H1 (cell line): ENCODE measurements around the gene CCDC12. TPM values are rescaled to one million over a fixed set of nuclear protein-coding genes. Genes with fewer than 3 reads are reported as not detected.

ENCODE experiments used
- CTCF ChIA-PET: fragments of 300-600 bp; sonication (Branson Sonifier 250); formaldehyde crosslinking; loops from one replicate; lab custom pipeline; 2021; ENCODE audit not compliant: partially characterized antibody; lab: Charles Lee
- POLR2A ChIA-PET: fragments of 300-600 bp; sonication (Branson Sonifier 250); formaldehyde crosslinking; loops from one replicate; lab custom pipeline; 2021; ENCODE audit warnings: inconsistent platforms; ENCODE audit not compliant: partially characterized antibody; lab: Charles Lee
- DNase-seq, 2 experiments: peaks; one replicate each; pipeline versions ENCODE4 v3.0.0 to v3.0.0-alpha.2; 2010 to 2022; ENCODE audit warnings: low spot score in 2 of 2, low read depth in 1 of 2, mixed read lengths in 1 of 2
- FAIRE-seq: peaks from 2 replicates; lab custom pipeline; 2011; peaks lifted over from hg19 to GRCh38; lab: Jason Lieb, UNC
- H2AFZ ChIP-seq: 2 replicates; pipeline ENCODE4 v1.8.1; 2012; ENCODE audit warnings: low read length, inconsistent platforms
- H2AK5ac ChIP-seq: 2 replicates; pipeline ENCODE4 v1.6.1; 2013; ENCODE audit warnings: low read depth, low read length
- H2BK120ac ChIP-seq: replicated peaks from 2 replicates; pipeline ENCODE3; 2013; ENCODE audit warnings: low read depth, low read length, inconsistent platforms
- H2BK12ac ChIP-seq: 2 replicates; pipeline ENCODE4 v1.6.1; 2013; ENCODE audit warnings: low read depth, low read length
- H2BK15ac ChIP-seq: 2 replicates; pipeline ENCODE4 v1.6.1; 2013; ENCODE audit warnings: low read length
- H2BK20ac ChIP-seq: 2 replicates; pipeline ENCODE4 v1.6.1; 2013; ENCODE audit warnings: low read length
- H2BK5ac ChIP-seq: 2 replicates; pipeline ENCODE4 v1.6.1; 2013; ENCODE audit warnings: low read depth, low read length
- H3K14ac ChIP-seq: 2 replicates; pipeline ENCODE4 v1.6.1; 2013; ENCODE audit warnings: inconsistent platforms; ENCODE audit not compliant: insufficient read length
- H3K18ac ChIP-seq: 2 replicates; pipeline ENCODE4 v1.6.1; 2013; ENCODE audit warnings: low read length; ENCODE audit errors: extremely low read depth
- H3K23ac ChIP-seq: 2 replicates; pipeline ENCODE4 v1.6.1; 2013; ENCODE audit warnings: inconsistent platforms; ENCODE audit not compliant: insufficient read length
- H3K23me2 ChIP-seq: 2 replicates; pipeline ENCODE4 v1.6.1; 2013; ENCODE audit warnings: low read depth, low read length
- H3K27ac ChIP-seq: 2 replicates; pipeline ENCODE4 v1.6.1; 2011; ENCODE audit warnings: low read depth, low read length, inconsistent platforms
- H3K27me3 ChIP-seq, 4 experiments: replicated peaks in 1 of 4; 1 replicate in 1 of 4; 2 replicates in 3 of 4; pipeline versions ENCODE4 v1.6.1 to v1.8.1; 2011 to 2013; ENCODE audit warnings: low read length in 3 of 4, mild to moderate bottlenecking in 3 of 4, inconsistent platforms in 2 of 4, mixed read lengths in 2 of 4, moderate library complexity in 1 of 4; ENCODE audit not compliant: control insufficient read depth in 3 of 4, insufficient read depth in 3 of 4; ENCODE audit errors: extremely low read depth in 1 of 4
- H3K36me3 ChIP-seq, 4 experiments: 2 replicates each; pipeline versions ENCODE4 v1.6.1 to v1.8.1; 2011 to 2013; ENCODE audit warnings: mild to moderate bottlenecking in 4 of 4, low read length in 3 of 4, moderate library complexity in 2 of 4, control low read depth in 1 of 4, inconsistent platforms in 1 of 4; ENCODE audit not compliant: insufficient read depth in 4 of 4, control insufficient read depth in 2 of 4
- H3K4ac ChIP-seq: replicated peaks from 2 replicates; pipeline ENCODE3; 2013; ENCODE audit warnings: low read length, low read depth, mixed read lengths, inconsistent platforms; ENCODE audit not compliant: insufficient read length
- H3K4me1 ChIP-seq, 4 experiments: replicated peaks in 1 of 4; 1 replicate in 1 of 4; 2 replicates in 3 of 4; pipeline versions ENCODE4 v1.6.1 to v1.8.1; 2011 to 2013; ENCODE audit warnings: low read length in 3 of 4, inconsistent platforms in 2 of 4, mixed read lengths in 1 of 4; ENCODE audit not compliant: insufficient read depth in 4 of 4, control insufficient read depth in 3 of 4
- H3K4me2 ChIP-seq, 2 experiments: 2 replicates each; pipeline versions ENCODE4 v1.6.1 to v1.8.1; 2011 to 2013; ENCODE audit warnings: low read depth in 2 of 2, low read length in 2 of 2, control low read depth in 1 of 2, inconsistent platforms in 1 of 2, mild to moderate bottlenecking in 1 of 2; ENCODE audit not compliant: insufficient read depth in 1 of 2
- H3K4me3 ChIP-seq, 4 experiments: fragments of 200-600, 300-600 bp in 1 of 4; sonication (generic), shearing (Covaris generic), sonication (Bioruptor Twin) in 1 of 4; 2 replicates each; pipeline versions ENCODE4 v1.5.1 to v1.8.1; 2011 to 2016; ENCODE audit warnings: low read length in 4 of 4, low read depth in 3 of 4, control low read depth in 2 of 4, inconsistent platforms in 2 of 4, mild to moderate bottlenecking in 2 of 4, mixed read lengths in 1 of 4, moderate library complexity in 1 of 4; ENCODE audit not compliant: insufficient read depth in 2 of 4; ENCODE audit errors: extremely low read depth in 1 of 4
- H3K56ac ChIP-seq: replicated peaks from 2 replicates; pipeline ENCODE3; 2013; ENCODE audit warnings: low read depth, mild to moderate bottlenecking, mixed read lengths, low read length, inconsistent platforms; ENCODE audit not compliant: insufficient read length
- H3K79me1 ChIP-seq: 2 replicates; pipeline ENCODE4 v1.6.1; 2013; ENCODE audit warnings: low read depth, low read length, control low read depth
- H3K79me2 ChIP-seq, 2 experiments: 2 replicates each; pipeline versions ENCODE4 v1.6.1 to v1.8.1; 2012 to 2013; ENCODE audit warnings: low read length in 2 of 2, mild to moderate bottlenecking in 2 of 2, inconsistent platforms in 1 of 2; ENCODE audit not compliant: insufficient read depth in 2 of 2, control insufficient read depth in 1 of 2
- H3K9ac ChIP-seq, 4 experiments: replicated peaks in 1 of 4; 1 replicate in 1 of 4; 2 replicates in 3 of 4; pipeline versions ENCODE4 v1.6.1 to v1.8.1; 2011 to 2013; ENCODE audit warnings: low read depth in 3 of 4, low read length in 3 of 4, control low read depth in 2 of 4, mild to moderate bottlenecking in 2 of 4, moderate library complexity in 2 of 4, inconsistent platforms in 1 of 4; ENCODE audit errors: extremely low read depth in 1 of 4
- H3K9me3 ChIP-seq, 2 experiments: 2 replicates each; pipeline versions ENCODE4 v1.6.1 to v1.8.1; 2012 to 2013; ENCODE audit warnings: mild to moderate bottlenecking in 2 of 2, moderate library complexity in 2 of 2, control low read depth in 1 of 2, inconsistent platforms in 1 of 2, low read depth in 1 of 2, low read length in 1 of 2, mixed read lengths in 1 of 2; ENCODE audit not compliant: insufficient read depth in 2 of 2
- H4K20me1 ChIP-seq, 2 experiments: replicated peaks in 1 of 2; 2 replicates each; pipeline versions ENCODE3 to v1.8.1; 2011 to 2013; ENCODE audit warnings: inconsistent platforms in 2 of 2, low read length in 2 of 2, mild to moderate bottlenecking in 1 of 2; ENCODE audit not compliant: insufficient read depth in 2 of 2, control insufficient read depth in 1 of 2
- H4K5ac ChIP-seq: 2 replicates; pipeline ENCODE4 v1.6.1; 2013; ENCODE audit warnings: low read length, low read depth, mixed read lengths, inconsistent platforms; ENCODE audit not compliant: insufficient read length
- H4K8ac ChIP-seq: 2 replicates; pipeline ENCODE4 v1.8.0; 2013; ENCODE audit warnings: mild to moderate bottlenecking, moderate library complexity, low read length, inconsistent platforms; ENCODE audit not compliant: insufficient read depth; ENCODE audit errors: extremely low read depth
- H4K91ac ChIP-seq: replicated peaks from 2 replicates; pipeline ENCODE3; 2013; ENCODE audit warnings: low read length, mixed read lengths, inconsistent platforms; ENCODE audit not compliant: insufficient read length
- JUND ChIP-seq: IDR thresholded peaks from 2 replicates; pipeline ENCODE4 v1.6.1; 2011; ENCODE audit warnings: mild to moderate bottlenecking, improper control_type of control experiment, low read length
- KDM5A ChIP-seq: fragments of 200-600 bp; IDR thresholded peaks from 2 replicates; pipeline ENCODE4 v1.7.1; 2012; ENCODE audit warnings: mild to moderate bottlenecking, low read length, inconsistent platforms, mixed read lengths
- POU5F1 ChIP-seq: IDR thresholded peaks from 2 replicates; pipeline ENCODE4 v1.6.1; 2011; ENCODE audit warnings: low read depth, mild to moderate bottlenecking, low read length, moderate library complexity
- RBBP5 ChIP-seq: IDR thresholded peaks from 2 replicates; pipeline ENCODE4 v1.7.1; 2012; ENCODE audit warnings: low read depth, mild to moderate bottlenecking, inconsistent platforms, low read length, moderate library complexity, borderline replicate concordance
- RFX5 ChIP-seq: IDR thresholded peaks from 2 replicates; pipeline ENCODE4 v1.6.1; 2011; ENCODE audit warnings: low read depth, low read length, improper control_type of control experiment, borderline replicate concordance
- SAP30 ChIP-seq: fragments of 300-600 bp; sonication (generic); IDR thresholded peaks from 2 replicates; pipeline ENCODE4 v1.7.1; 2012; ENCODE audit warnings: low read length, moderate library complexity, mild to moderate bottlenecking, inconsistent platforms; ENCODE audit not compliant: insufficient read depth, insufficient replicate concordance
- TBP ChIP-seq: IDR thresholded peaks from 2 replicates; pipeline ENCODE4 v1.6.1; 2011; ENCODE audit warnings: low read depth, low read length, improper control_type of control experiment
- TEAD4 ChIP-seq: IDR thresholded peaks from 2 replicates; pipeline ENCODE4 v1.6.1; 2012; ENCODE audit warnings: low read depth, low read length, inconsistent platforms, mixed read lengths
- YY1 ChIP-seq: IDR thresholded peaks from 2 replicates; pipeline ENCODE4 v1.6.1; 2011; ENCODE audit warnings: low read depth, mild to moderate bottlenecking, low read length
- polyA plus RNA-seq, 7 experiments: library from polyadenylated mRNA; depleted of rRNA in 3 of 7; stranded (reverse) in 5 of 7; unstranded in 2 of 7; fragments of >200 nt in 5 of 7; fragments of 200-250 nt in 2 of 7; gene quantifications; 1 replicate in 5 of 7; 2 replicates in 1 of 7; 4 replicates in 1 of 7; pipeline versions ENCODE4 v1.2.1 to v1.2.3, GENCODE V29; 2011 to 2013; ENCODE audit warnings: missing spikeins in 2 of 7, mixed read lengths in 2 of 7
- total RNA-seq: library from RNA; stranded (reverse); fragmentation: NEBNext Ultra II Directional; extraction: Animal tissue kit (Norgen Biotek cat#: 25700); gene quantifications from 2 replicates; pipeline ENCODE4 v1.2.1, GENCODE V29; 2021

The CCDC12 gene
- total and polyA plus RNA-seq, 2 of the 8 experiments (the other 6 are each of a cell fraction or from before 2014, with no cell fraction given) = 29.5 to 41.3 TPM

GRCh38 chr3:47018269-47018611, 41.7 kb upstream of the CCDC12 start:
- Histone ChIP-seq H3K4ac (no peak overlapping the region), H3K23me2 (no peaks in the 10 kb centered on the region), H3K56ac (no peak overlapping the region), H2BK12ac (no peak overlapping the region), H4K8ac (no peak overlapping the region), H3K9me3 (no peaks in the 10 kb centered on the region), H3K36me3 (peaks cover 0 to 26% (median 16%) of the 10 kb centered on the region in 4 experiments; a peak in 5 of 8 replicates), H3K27me3 (no peaks in the 10 kb centered on the region), H4K91ac (no peak overlapping the region), H3K27ac (no peak overlapping the region), H3K9ac (no peak overlapping the region), H2AFZ (no peak overlapping the region), H2BK15ac (no peak overlapping the region), H2BK120ac (no peak overlapping the region), H3K79me2 (no peaks in the 10 kb centered on the region), H2AK5ac (no peak overlapping the region), H4K5ac (no peak overlapping the region), H3K14ac (no peak overlapping the region), H3K23ac (no peak overlapping the region), H4K20me1 (no peaks in the 10 kb centered on the region), H3K4me2 (no peak overlapping the region), H2BK5ac (no peak overlapping the region), H3K18ac (no peak overlapping the region), H3K4me3 (no peak overlapping the region), H3K4me1 (peaks cover 0 to 2% (median 0%) of the 10 kb centered on the region in 4 experiments; a peak in 2 of 7 replicates), H2BK20ac (no peak overlapping the region), H3K79me1 (no peaks in the 10 kb centered on the region)
- no peak for DNase-seq
- CTCF ChIA-PET = interaction anchor here (2.2 kb wide), 1 partner anchor 16 kb away, joined by 8 read pairs; no protein-coding TSS in a partner anchor
- POLR2A ChIA-PET = interaction anchor here (1.4 kb wide), 1 partner anchor 10 kb away, joined by 3 read pairs; no protein-coding TSS in a partner anchor
- FAIRE-seq = no peak
- TF ChIP-seq RBBP5 (no peak), POU5F1 (no peak), TBP (no peak), YY1 (no peak), JUND (no peak), SAP30 (no peak), KDM5A (no peak), TEAD4 (no peak), RFX5 (no peak)
